GM12878 (cell line): ENCODE data around the gene MRGPRX1.

Experiments
- CTCF ChIP-seq, 3 experiments: IDR thresholded peaks in 2 of 3; conservative IDR thresholded peaks in 1 of 3; 2 replicates each; pipeline ENCODE4 v1.5.1; 2011; ENCODE audit warnings: low read depth in 3 of 3, low read length in 3 of 3, mild to moderate bottlenecking in 3 of 3, control low read depth in 2 of 3, moderate library complexity in 2 of 3, inconsistent platforms in 1 of 3, mixed read lengths in 1 of 3; ENCODE audit not compliant: control insufficient read depth in 2 of 3, insufficient read depth in 1 of 3; ENCODE audit errors: extremely low read depth in 1 of 3
- EGR1 ChIP-seq, 2 experiments: IDR thresholded peaks; 1 replicate in 1 of 2; 2 replicates in 1 of 2; pipeline ENCODE4 v1.6.1; 2011 to 2012; ENCODE audit warnings: low read depth in 2 of 2, low read length in 2 of 2, borderline replicate concordance in 1 of 2, mild to moderate bottlenecking in 1 of 2, moderate library complexity in 1 of 2
- JUNB ChIP-seq: IDR thresholded peaks from 2 replicates; pipeline ENCODE4 v1.6.1; 2016; ENCODE audit warnings: antibody characterized with exemption, mild to moderate bottlenecking
- MXI1 ChIP-seq: fragments of 150-350 bp; IDR thresholded peaks from 2 replicates; pipeline ENCODE4 v1.6.1; 2011; ENCODE audit warnings: low read depth, mild to moderate bottlenecking, inconsistent platforms, low read length, improper control_type of control experiment
- MYC ChIP-seq: IDR thresholded peaks from 2 replicates; pipeline ENCODE4 v1.6.1; 2011; ENCODE audit warnings: mild to moderate bottlenecking, low read length, moderate library complexity, inconsistent platforms; ENCODE audit not compliant: insufficient read depth, insufficient replicate concordance, insufficient read length, severe bottlenecking
- NRF1 ChIP-seq: conservative IDR thresholded peaks from 2 replicates; pipeline ENCODE4 v1.6.1; 2011; ENCODE audit warnings: mild to moderate bottlenecking, low read depth, low read length, improper control_type of control experiment
- SIN3A ChIP-seq: IDR thresholded peaks from 2 replicates; pipeline ENCODE4 v1.6.1; 2012; ENCODE audit warnings: low read depth, low read length, improper control_type of control experiment

DNA sequence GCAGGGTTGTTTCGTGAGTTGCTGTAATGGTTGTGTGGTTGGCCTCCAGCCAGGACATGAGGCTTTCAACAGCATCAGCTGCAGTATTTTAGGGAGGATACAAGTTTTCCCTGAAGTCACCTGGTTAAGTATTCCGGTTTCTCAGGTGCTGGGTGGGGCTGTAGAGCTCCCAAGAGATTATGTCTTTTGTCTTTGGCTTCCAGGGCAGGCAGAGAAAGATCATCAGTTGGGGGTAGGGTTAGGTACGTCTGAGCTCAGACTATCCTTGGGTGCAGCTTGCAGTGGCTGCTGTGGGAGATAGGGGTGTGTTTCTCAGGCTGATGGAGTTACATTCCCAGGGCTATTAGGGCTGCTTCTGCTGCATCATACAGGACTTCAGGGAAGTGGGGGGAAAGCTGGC lies 47.5 kb upstream of the MRGPRX1 start:
- no peak for TF ChIP-seq MYC
- no peak for TF ChIP-seq EGR1 (IDR thresholded peaks at IDR 0.05; ENCODE audit: borderline replicate concordance in 1 of 2, low read depth in 2 of 2, low read length in 2 of 2)
- no peak for TF ChIP-seq SIN3A
- no peak for TF ChIP-seq MXI1
- no peak for TF ChIP-seq NRF1
- no peak for TF ChIP-seq CTCF (IDR thresholded peaks at IDR 0.05 in 2 of 3, conservative IDR thresholded peaks at IDR 0.05 in 1 of 3; ENCODE audit: control insufficient read depth in 2 of 3, extremely low read depth in 1 of 3, insufficient read depth in 1 of 3, low read depth in 3 of 3, low read length in 3 of 3)
- TF ChIP-seq JUNB: no peak
